H9 (cell line): ENCODE data around the gene EPB41L2. TPM values are rescaled to one million over a fixed set of nuclear protein-coding genes. Genes with fewer than 3 reads are reported as not detected.

Source experiments
- DNase-seq: peaks from one replicate; pipeline ENCODE4 v3.0.0-alpha.2; 2017
- H2AFZ ChIP-seq: one replicate; pipeline ENCODE4 v1.6.1; 2013; ENCODE audit warnings: mild to moderate bottlenecking, low read length, control low read depth, moderate library complexity
- H2AK5ac ChIP-seq: 2 replicates; pipeline ENCODE4 v1.6.1; 2013; ENCODE audit warnings: low read length, control low read depth, mixed read lengths; ENCODE audit not compliant: insufficient read length
- H2BK120ac ChIP-seq: one replicate; pipeline ENCODE4 v1.6.1; 2013; ENCODE audit warnings: low read depth, mild to moderate bottlenecking, low read length, control low read depth, inconsistent platforms; ENCODE audit not compliant: poor library complexity, severe bottlenecking
- H2BK12ac ChIP-seq: 2 replicates; pipeline ENCODE4 v1.6.1; 2013; ENCODE audit warnings: low read length, control low read depth, mixed read lengths, low read depth; ENCODE audit not compliant: insufficient read length
- H2BK15ac ChIP-seq: 2 replicates; pipeline ENCODE4 v1.6.1; 2013; ENCODE audit warnings: low read depth, low read length, control low read depth
- H2BK20ac ChIP-seq: one replicate; pipeline ENCODE4 v1.6.1; 2013; ENCODE audit warnings: low read depth, mild to moderate bottlenecking, low read length, control low read depth, inconsistent platforms; ENCODE audit not compliant: poor library complexity, severe bottlenecking
- H2BK5ac ChIP-seq: 2 replicates; pipeline ENCODE4 v1.6.1; 2013; ENCODE audit warnings: low read length, control low read depth, mixed read lengths; ENCODE audit not compliant: insufficient read length
- H3K14ac ChIP-seq: 2 replicates; pipeline ENCODE4 v1.6.1; 2013; ENCODE audit warnings: low read length, control low read depth; ENCODE audit not compliant: insufficient read depth
- H3K18ac ChIP-seq: 2 replicates; pipeline ENCODE4 v1.6.1; 2013; ENCODE audit warnings: low read depth, mild to moderate bottlenecking, mixed read lengths, low read length, control low read depth; ENCODE audit not compliant: insufficient read length
- H3K23ac ChIP-seq: 2 replicates; pipeline ENCODE4 v1.6.1; 2013; ENCODE audit warnings: low read length, control low read depth, mixed read lengths, low read depth; ENCODE audit not compliant: insufficient read length
- H3K23me2 ChIP-seq: 2 replicates; pipeline ENCODE4 v1.6.1; 2013; ENCODE audit warnings: low read depth, mild to moderate bottlenecking, mixed read lengths, low read length, control low read depth; ENCODE audit not compliant: insufficient read length, poor library complexity, severe bottlenecking
- H3K27ac ChIP-seq: 2 replicates; pipeline ENCODE4 v1.5.1; 2013; ENCODE audit warnings: low read length, control low read depth, mixed read lengths, low read depth; ENCODE audit not compliant: insufficient read length
- H3K27me3 ChIP-seq: 2 replicates; pipeline ENCODE4 v1.6.1; 2013; ENCODE audit warnings: low read length, control low read depth, inconsistent platforms; ENCODE audit not compliant: insufficient read depth
- H3K4ac ChIP-seq: 2 replicates; pipeline ENCODE4 v1.6.1; 2013; ENCODE audit warnings: low read depth, mild to moderate bottlenecking, control low read depth, inconsistent platforms, low read length, moderate library complexity
- H3K4me1 ChIP-seq: 2 replicates; pipeline ENCODE4 v1.6.1; 2013; ENCODE audit warnings: low read length, control low read depth, inconsistent platforms; ENCODE audit not compliant: insufficient read depth
- H3K4me2 ChIP-seq: 2 replicates; pipeline ENCODE4 v1.6.1; 2013; ENCODE audit warnings: low read length, control low read depth, mixed read lengths; ENCODE audit not compliant: insufficient read length, insufficient read depth
- H3K56ac ChIP-seq: 2 replicates; pipeline ENCODE4 v1.6.1; 2013; ENCODE audit warnings: low read depth, mild to moderate bottlenecking, mixed read lengths, low read length, control low read depth; ENCODE audit not compliant: insufficient read length
- H3K79me1 ChIP-seq: 2 replicates; pipeline ENCODE4 v1.6.1; 2013; ENCODE audit warnings: low read depth, mild to moderate bottlenecking, moderate library complexity, low read length, control low read depth, inconsistent platforms; ENCODE audit not compliant: insufficient read depth, poor library complexity, severe bottlenecking
- H3K79me2 ChIP-seq: 2 replicates; pipeline ENCODE4 v1.6.1; 2013; ENCODE audit warnings: low read length, control low read depth, inconsistent platforms; ENCODE audit not compliant: insufficient read depth
- H3K9ac ChIP-seq: 2 replicates; pipeline ENCODE4 v1.6.1; 2013; ENCODE audit warnings: low read length, control low read depth, mixed read lengths; ENCODE audit not compliant: insufficient read length; ENCODE audit errors: extremely low read depth
- H3K9me3 ChIP-seq: one replicate; pipeline ENCODE4 v1.6.1; 2013; ENCODE audit warnings: low read depth, low read length, inconsistent platforms; ENCODE audit not compliant: control insufficient read depth
- H3T11ph ChIP-seq: one replicate; pipeline ENCODE4 v1.6.1; 2013; ENCODE audit warnings: mild to moderate bottlenecking, low read length, control low read depth, inconsistent platforms
- H4K20me1 ChIP-seq: one replicate; pipeline ENCODE4 v1.6.1; 2013; ENCODE audit not compliant: control insufficient read depth, insufficient read length, insufficient read depth
- H4K5ac ChIP-seq: 2 replicates; pipeline ENCODE4 v1.6.1; 2013; ENCODE audit warnings: low read depth, mild to moderate bottlenecking, mixed read lengths, low read length, control low read depth; ENCODE audit not compliant: insufficient read length
- H4K8ac ChIP-seq: replicated peaks from 2 replicates; pipeline ENCODE4 v1.6.1; 2013; ENCODE audit warnings: low read length, control low read depth, mixed read lengths, low read depth; ENCODE audit not compliant: insufficient read length
- H4K91ac ChIP-seq: 2 replicates; pipeline ENCODE4 v1.6.1; 2013; ENCODE audit warnings: low read depth, mild to moderate bottlenecking, moderate library complexity, mixed read lengths, low read length, control low read depth; ENCODE audit not compliant: insufficient read length
- H3K27ac Mint-ChIP-seq, 3 experiments: 2 replicates in 2 of 3; 3 replicates in 1 of 3; pipeline ENCODE4 v1.8.0; 2020 to 2021; ENCODE audit warnings: mixed read lengths in 3 of 3, mild to moderate bottlenecking in 1 of 3, moderate library complexity in 1 of 3
- H3K27me3 Mint-ChIP-seq: 2 replicates; pipeline ENCODE4 v1.8.0; 2021; ENCODE audit warnings: low read depth, mild to moderate bottlenecking, moderate library complexity, mixed read lengths
- H3K36me3 Mint-ChIP-seq, 3 experiments: 2 replicates in 2 of 3; 3 replicates in 1 of 3; pipeline ENCODE4 v1.8.0; 2020 to 2021; ENCODE audit warnings: low read depth in 3 of 3, mixed read lengths in 3 of 3; ENCODE audit not compliant: insufficient read depth in 1 of 3
- H3K4me1 Mint-ChIP-seq, 2 experiments: 2 replicates each; pipeline ENCODE4 v1.8.0; 2020; ENCODE audit warnings: mixed read lengths in 2 of 2
- H3K4me3 Mint-ChIP-seq, 2 experiments: 2 replicates in 1 of 2; 3 replicates in 1 of 2; pipeline ENCODE4 v1.8.0; 2020 to 2021; ENCODE audit warnings: mild to moderate bottlenecking in 2 of 2, mixed read lengths in 2 of 2, moderate library complexity in 1 of 2
- H3K9me3 Mint-ChIP-seq, 2 experiments: 2 replicates in 1 of 2; 3 replicates in 1 of 2; pipeline ENCODE4 v1.8.0; 2020; ENCODE audit warnings: mild to moderate bottlenecking in 2 of 2, mixed read lengths in 2 of 2, moderate library complexity in 1 of 2
- WGBS: extraction: QIAGEN DNeasy Blood & Tissue Kit; methylation state at CpG from one replicate; pipeline ENCODE4 v1.1.7; 2013; ENCODE audit warnings: missing lambda C conversion rate, low lambda C conversion rate, mixed read lengths; ENCODE audit not compliant: insufficient read length; ENCODE audit errors: extremely low coverage; 5-methylcytosine and 5-hydroxymethylcytosine counted together
- total RNA-seq: library from RNA; stranded (reverse); gene quantifications from 2 replicates; pipeline ENCODE4 v1.2.1, GENCODE V29; 2021
- TF ChIP-seq, protein P1 (sequence below): fragments of 200-600 bp; sonication (generic); conservative IDR thresholded peaks from 3 replicates; pipeline ENCODE4 v1.8.0; 2021; ENCODE audit warnings: antibody characterized with exemption, mild to moderate bottlenecking

EPB41L2 gene
- total RNA-seq, 1 experiment from 2014 or later: 90.2 TPM

DNA sequence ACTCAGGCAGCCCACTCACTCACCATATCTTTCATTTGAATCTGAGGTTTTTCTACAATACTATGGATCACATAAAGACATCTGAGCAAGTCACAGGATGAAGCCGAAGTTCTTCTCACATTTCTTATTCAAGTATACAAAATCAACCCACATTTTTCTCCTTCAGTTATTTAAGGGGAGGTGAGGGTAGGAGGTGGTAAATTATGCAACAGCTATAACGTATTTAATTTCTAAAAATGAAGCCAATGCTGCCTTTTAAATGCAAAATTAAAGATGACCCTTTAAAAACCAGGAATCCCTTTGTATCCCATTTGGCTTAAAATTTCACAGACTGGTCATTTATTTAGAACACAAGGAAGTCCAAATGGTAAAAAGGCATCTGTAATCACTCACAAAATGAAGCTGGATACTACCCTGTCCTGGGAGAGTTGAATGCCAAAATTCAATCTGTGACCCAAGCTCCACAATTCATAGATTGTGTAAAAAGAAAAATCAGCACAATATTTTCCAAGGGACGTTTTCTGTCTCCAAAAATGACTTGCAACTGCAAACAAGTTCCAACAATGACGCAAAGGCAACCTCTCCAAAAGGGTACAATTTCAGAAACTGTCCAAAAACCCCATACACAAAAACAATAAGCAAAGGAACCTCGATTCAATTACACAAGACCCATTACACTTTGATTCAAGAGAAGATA is 48.8 kb downstream of the EPB41L2 start:
- Histone ChIP-seq H3K27ac (no peak overlapping the region), H3K4me2 (no peak overlapping the region), H3K4me1 (no peaks in the 10 kb centered on the region; the same call in 1 of the 2 replicates), H4K5ac (no peak overlapping the region), H3K14ac (no peak overlapping the region), H4K20me1 (no peaks in the 10 kb centered on the region), H2BK20ac (no peak overlapping the region), H3K56ac (no peak overlapping the region), H4K8ac (no peak overlapping the region), H2BK15ac (no peak overlapping the region), H3T11ph (no peak overlapping the region), H2BK5ac (no peak overlapping the region), H3K79me1 (peaks cover 8% of the 10 kb centered on the region), H2AK5ac (no peak overlapping the region), H3K23ac (no peak overlapping the region), H3K79me2 (peaks cover 7% of the 10 kb centered on the region; the same call in 1 of the 2 replicates), H3K23me2 (no peaks in the 10 kb centered on the region), H3K27me3 (no peaks in the 10 kb centered on the region), H3K9ac (no peak overlapping the region), H3K9me3 (no peaks in the 10 kb centered on the region), H2BK120ac (no peak overlapping the region), H4K91ac (no peak overlapping the region), H3K18ac (no peak overlapping the region), H3K4ac (no peak overlapping the region), H2AFZ (no peak overlapping the region), H2BK12ac (no peak overlapping the region)
- Mint-ChIP-seq H3K27ac (peak overlapping the region in 2 of 3 experiments; percentile 6 to 49; a peak in 3 of 7 replicates), H3K36me3 (peaks cover 13 to 14% (median 14%) of the 10 kb centered on the region in 3 experiments), H3K27me3 (no peaks in the 10 kb centered on the region), H3K4me1 (peaks cover 17 to 21% of the 10 kb centered on the region in 2 experiments), H3K9me3 (peaks cover 6 to 17% of the 10 kb centered on the region in 2 experiments), H3K4me3 (no peak overlapping the region)
- TF ChIP-seq, protein P1, sequence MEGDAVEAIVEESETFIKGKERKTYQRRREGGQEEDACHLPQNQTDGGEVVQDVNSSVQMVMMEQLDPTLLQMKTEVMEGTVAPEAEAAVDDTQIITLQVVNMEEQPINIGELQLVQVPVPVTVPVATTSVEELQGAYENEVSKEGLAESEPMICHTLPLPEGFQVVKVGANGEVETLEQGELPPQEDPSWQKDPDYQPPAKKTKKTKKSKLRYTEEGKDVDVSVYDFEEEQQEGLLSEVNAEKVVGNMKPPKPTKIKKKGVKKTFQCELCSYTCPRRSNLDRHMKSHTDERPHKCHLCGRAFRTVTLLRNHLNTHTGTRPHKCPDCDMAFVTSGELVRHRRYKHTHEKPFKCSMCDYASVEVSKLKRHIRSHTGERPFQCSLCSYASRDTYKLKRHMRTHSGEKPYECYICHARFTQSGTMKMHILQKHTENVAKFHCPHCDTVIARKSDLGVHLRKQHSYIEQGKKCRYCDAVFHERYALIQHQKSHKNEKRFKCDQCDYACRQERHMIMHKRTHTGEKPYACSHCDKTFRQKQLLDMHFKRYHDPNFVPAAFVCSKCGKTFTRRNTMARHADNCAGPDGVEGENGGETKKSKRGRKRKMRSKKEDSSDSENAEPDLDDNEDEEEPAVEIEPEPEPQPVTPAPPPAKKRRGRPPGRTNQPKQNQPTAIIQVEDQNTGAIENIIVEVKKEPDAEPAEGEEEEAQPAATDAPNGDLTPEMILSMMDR: no peak
- DNase-seq: no peak
- no CpG with 5 or more reads among the region's 5 CpGs for WGBS
